K562 (cell line): ENCODE data around the gene GTF2I. TPM values are rescaled to one million over a fixed set of nuclear protein-coding genes. Genes with fewer than 3 reads are reported as not detected.

ENCODE experiments used
- ERF ChIP-seq: fragments of 450-650 bp; formaldehyde crosslinking; IDR thresholded peaks from 2 replicates; pipeline ENCODE4 v1.4.0; 2020; ENCODE audit warnings: mild to moderate bottlenecking, mixed read lengths
- KHSRP ChIP-seq: fragments of 450-650 bp; IDR thresholded peaks from 2 replicates; pipeline ENCODE4 v1.6.1; 2017
- MCM5 ChIP-seq: fragments of 450-650 bp; IDR thresholded peaks from 2 replicates; pipeline ENCODE4 v1.6.1; 2016; ENCODE audit warnings: low read depth
- SOX6 ChIP-seq: fragments of 450-650 bp; IDR thresholded peaks from 2 replicates; pipeline ENCODE4 v1.6.1; 2014; ENCODE audit warnings: mild to moderate bottlenecking
- TBP ChIP-seq: optimal IDR thresholded peaks from 2 replicates; pipeline ENCODE3; 2011; ENCODE audit warnings: low read depth, low read length, improper control_type of control experiment
- ZBTB8A ChIP-seq: fragments of 450-650 bp; IDR thresholded peaks from 2 replicates; pipeline ENCODE4 v1.6.1; 2018; ENCODE audit warnings: mild to moderate bottlenecking, moderate library complexity; ENCODE audit not compliant: partially characterized antibody
- ZNF518B ChIP-seq: fragments of 250-450 bp; sonication (Bioruptor Pico); IDR thresholded peaks from 2 replicates; pipeline ENCODE4 v1.5.0; 2021; ENCODE audit warnings: mild to moderate bottlenecking, moderate library complexity
- ZNF655 ChIP-seq: fragments of 250-450 bp; sonication (Bioruptor Pico); IDR thresholded peaks from 2 replicates; pipeline ENCODE4 v1.5.0; 2021
- polyA plus RNA-seq, 8 experiments: library from polyadenylated mRNA; depleted of rRNA in 4 of 8; stranded (reverse) in 5 of 8; unstranded in 3 of 8; fragments of >200 nt; fragmentation: Nextera tagmentation in 2 of 8; fragmentation: Illumina TruSeq in 1 of 8; extraction: Ambion mirVana in 2 of 8; extraction: Trizol in 1 of 8; gene quantifications; 2 replicates each; pipeline versions ENCODE4 v1.2.1 to v1.2.3, GENCODE V29; 2011 to 2014; ENCODE audit warnings: inconsistent platforms in 1 of 8, missing spikeins in 1 of 8
- total RNA-seq, 7 experiments: library from RNA; depleted of rRNA in 6 of 7; stranded (reverse); fragments of >200 nt in 6 of 7; fragmentation: Illumina TruSeq in 2 of 7; extraction: Trizol in 2 of 7; gene quantifications; 2 replicates each; pipeline versions ENCODE4 v1.2.1 to v1.2.3, GENCODE V29; 2011 to 2021; ENCODE audit warnings: low replicate concordance in 1 of 7
- TF ChIP-seq, protein P1 (sequence below): sonication (generic); formaldehyde crosslinking; IDR thresholded peaks from 2 replicates; pipeline ENCODE4 v1.8.0; 2023; ENCODE audit warnings: missing genetic modification reagents, mild to moderate bottlenecking, borderline replicate concordance
- TF ChIP-seq, protein P2 (sequence below), 2 experiments: fragments of 450-650 bp; IDR thresholded peaks; 2 replicates each; pipeline ENCODE4 v1.6.1; 2018; ENCODE audit warnings: mild to moderate bottlenecking in 2 of 2, low read depth in 1 of 2; ENCODE audit not compliant: partially characterized antibody in 2 of 2
- TF ChIP-seq, protein P3 (sequence below): fragments of 450-650 bp; formaldehyde crosslinking; IDR thresholded peaks from 2 replicates; pipeline ENCODE4 v1.4.0; 2022; ENCODE audit warnings: mild to moderate bottlenecking, moderate library complexity

Gene GTF2I
- total and polyA plus RNA-seq, 9 of the 15 experiments (the other 6 are each of a cell fraction or from before 2014, with no cell fraction given) = 8.4 to 161 (median 90.0) TPM

GRCh38 chr7:74658178-74659004 lies 873 bp downstream of the GTF2I start (continued):
- TF ChIP-seq, protein P1, sequence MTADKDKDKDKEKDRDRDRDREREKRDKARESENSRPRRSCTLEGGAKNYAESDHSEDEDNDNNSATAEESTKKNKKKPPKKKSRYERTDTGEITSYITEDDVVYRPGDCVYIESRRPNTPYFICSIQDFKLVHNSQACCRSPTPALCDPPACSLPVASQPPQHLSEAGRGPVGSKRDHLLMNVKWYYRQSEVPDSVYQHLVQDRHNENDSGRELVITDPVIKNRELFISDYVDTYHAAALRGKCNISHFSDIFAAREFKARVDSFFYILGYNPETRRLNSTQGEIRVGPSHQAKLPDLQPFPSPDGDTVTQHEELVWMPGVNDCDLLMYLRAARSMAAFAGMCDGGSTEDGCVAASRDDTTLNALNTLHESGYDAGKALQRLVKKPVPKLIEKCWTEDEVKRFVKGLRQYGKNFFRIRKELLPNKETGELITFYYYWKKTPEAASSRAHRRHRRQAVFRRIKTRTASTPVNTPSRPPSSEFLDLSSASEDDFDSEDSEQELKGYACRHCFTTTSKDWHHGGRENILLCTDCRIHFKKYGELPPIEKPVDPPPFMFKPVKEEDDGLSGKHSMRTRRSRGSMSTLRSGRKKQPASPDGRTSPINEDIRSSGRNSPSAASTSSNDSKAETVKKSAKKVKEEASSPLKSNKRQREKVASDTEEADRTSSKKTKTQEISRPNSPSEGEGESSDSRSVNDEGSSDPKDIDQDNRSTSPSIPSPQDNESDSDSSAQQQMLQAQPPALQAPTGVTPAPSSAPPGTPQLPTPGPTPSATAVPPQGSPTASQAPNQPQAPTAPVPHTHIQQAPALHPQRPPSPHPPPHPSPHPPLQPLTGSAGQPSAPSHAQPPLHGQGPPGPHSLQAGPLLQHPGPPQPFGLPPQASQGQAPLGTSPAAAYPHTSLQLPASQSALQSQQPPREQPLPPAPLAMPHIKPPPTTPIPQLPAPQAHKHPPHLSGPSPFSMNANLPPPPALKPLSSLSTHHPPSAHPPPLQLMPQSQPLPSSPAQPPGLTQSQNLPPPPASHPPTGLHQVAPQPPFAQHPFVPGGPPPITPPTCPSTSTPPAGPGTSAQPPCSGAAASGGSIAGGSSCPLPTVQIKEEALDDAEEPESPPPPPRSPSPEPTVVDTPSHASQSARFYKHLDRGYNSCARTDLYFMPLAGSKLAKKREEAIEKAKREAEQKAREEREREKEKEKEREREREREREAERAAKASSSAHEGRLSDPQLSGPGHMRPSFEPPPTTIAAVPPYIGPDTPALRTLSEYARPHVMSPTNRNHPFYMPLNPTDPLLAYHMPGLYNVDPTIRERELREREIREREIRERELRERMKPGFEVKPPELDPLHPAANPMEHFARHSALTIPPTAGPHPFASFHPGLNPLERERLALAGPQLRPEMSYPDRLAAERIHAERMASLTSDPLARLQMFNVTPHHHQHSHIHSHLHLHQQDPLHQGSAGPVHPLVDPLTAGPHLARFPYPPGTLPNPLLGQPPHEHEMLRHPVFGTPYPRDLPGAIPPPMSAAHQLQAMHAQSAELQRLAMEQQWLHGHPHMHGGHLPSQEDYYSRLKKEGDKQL = no peak
- TF ChIP-seq SOX6 (peak; percentile 12; the same call in 1 of the 2 replicates), ZNF655 (CRISPR knock-in tag) (no peak), KHSRP (no peak), ERF (no peak), ZNF518B (no peak), MCM5 (no peak), TBP (no peak), ZBTB8A (no peak)
- TF ChIP-seq, protein P2, sequence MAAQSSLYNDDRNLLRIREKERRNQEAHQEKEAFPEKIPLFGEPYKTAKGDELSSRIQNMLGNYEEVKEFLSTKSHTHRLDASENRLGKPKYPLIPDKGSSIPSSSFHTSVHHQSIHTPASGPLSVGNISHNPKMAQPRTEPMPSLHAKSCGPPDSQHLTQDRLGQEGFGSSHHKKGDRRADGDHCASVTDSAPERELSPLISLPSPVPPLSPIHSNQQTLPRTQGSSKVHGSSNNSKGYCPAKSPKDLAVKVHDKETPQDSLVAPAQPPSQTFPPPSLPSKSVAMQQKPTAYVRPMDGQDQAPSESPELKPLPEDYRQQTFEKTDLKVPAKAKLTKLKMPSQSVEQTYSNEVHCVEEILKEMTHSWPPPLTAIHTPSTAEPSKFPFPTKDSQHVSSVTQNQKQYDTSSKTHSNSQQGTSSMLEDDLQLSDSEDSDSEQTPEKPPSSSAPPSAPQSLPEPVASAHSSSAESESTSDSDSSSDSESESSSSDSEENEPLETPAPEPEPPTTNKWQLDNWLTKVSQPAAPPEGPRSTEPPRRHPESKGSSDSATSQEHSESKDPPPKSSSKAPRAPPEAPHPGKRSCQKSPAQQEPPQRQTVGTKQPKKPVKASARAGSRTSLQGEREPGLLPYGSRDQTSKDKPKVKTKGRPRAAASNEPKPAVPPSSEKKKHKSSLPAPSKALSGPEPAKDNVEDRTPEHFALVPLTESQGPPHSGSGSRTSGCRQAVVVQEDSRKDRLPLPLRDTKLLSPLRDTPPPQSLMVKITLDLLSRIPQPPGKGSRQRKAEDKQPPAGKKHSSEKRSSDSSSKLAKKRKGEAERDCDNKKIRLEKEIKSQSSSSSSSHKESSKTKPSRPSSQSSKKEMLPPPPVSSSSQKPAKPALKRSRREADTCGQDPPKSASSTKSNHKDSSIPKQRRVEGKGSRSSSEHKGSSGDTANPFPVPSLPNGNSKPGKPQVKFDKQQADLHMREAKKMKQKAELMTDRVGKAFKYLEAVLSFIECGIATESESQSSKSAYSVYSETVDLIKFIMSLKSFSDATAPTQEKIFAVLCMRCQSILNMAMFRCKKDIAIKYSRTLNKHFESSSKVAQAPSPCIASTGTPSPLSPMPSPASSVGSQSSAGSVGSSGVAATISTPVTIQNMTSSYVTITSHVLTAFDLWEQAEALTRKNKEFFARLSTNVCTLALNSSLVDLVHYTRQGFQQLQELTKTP (IDR thresholded peaks at IDR 0.05; ENCODE audit: low read depth in 1 of 2, partially characterized antibody in 2 of 2) = no peak
- TF ChIP-seq, protein P3, sequence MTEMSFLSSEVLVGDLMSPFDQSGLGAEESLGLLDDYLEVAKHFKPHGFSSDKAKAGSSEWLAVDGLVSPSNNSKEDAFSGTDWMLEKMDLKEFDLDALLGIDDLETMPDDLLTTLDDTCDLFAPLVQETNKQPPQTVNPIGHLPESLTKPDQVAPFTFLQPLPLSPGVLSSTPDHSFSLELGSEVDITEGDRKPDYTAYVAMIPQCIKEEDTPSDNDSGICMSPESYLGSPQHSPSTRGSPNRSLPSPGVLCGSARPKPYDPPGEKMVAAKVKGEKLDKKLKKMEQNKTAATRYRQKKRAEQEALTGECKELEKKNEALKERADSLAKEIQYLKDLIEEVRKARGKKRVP (CRISPR knock-in tag) = no peak
